Endothelial cell of umbilical vein (primary cell): ENCODE data around the gene CALY. TPM values are rescaled to one million over a fixed set of nuclear protein-coding genes. Genes with fewer than 3 reads are reported as not detected.

ENCODE experiments used
- BruUV-seq: library from RNA; stranded (reverse); fragments of 400-500 nt; replicated peaks from 2 replicates; lab custom pipeline; 2021; lab: Mats Ljungman, UMichigan
- CTCF ChIA-PET: fragments of 300-600, 350-600 bp; sonication (Branson Sonifier 250); formaldehyde crosslinking; loops from one replicate; lab custom pipeline; 2021; ENCODE audit warnings: antibody characterized with exemption, inconsistent platforms; lab: Charles Lee
- POLR2A ChIA-PET: fragments of 300-600, 350-600 bp; sonication (Branson Sonifier 250); formaldehyde crosslinking; loops from one replicate; lab custom pipeline; 2021; ENCODE audit warnings: antibody characterized with exemption, inconsistent platforms; lab: Charles Lee
- DNase-seq: peaks from one replicate; pipeline ENCODE4 v3.0.0-alpha.2; 2011; ENCODE audit warnings: low read depth, low spot score
- FAIRE-seq: peaks from 2 replicates; lab custom pipeline; 2011; peaks lifted over from hg19 to GRCh38; lab: Jason Lieb, UNC
- H2AFZ ChIP-seq: 2 replicates; pipeline ENCODE4 v1.6.0; 2012; ENCODE audit warnings: low read depth, low read length, control low read depth, inconsistent platforms
- H3K27ac ChIP-seq: 2 replicates; pipeline ENCODE4 v1.5.1; 2011; ENCODE audit warnings: low read depth, mild to moderate bottlenecking, control low read depth, low read length, moderate library complexity; ENCODE audit not compliant: insufficient read depth
- H3K27me3 ChIP-seq, 2 experiments: 2 replicates each; pipeline versions ENCODE4 v1.6.0 to v1.6.1; 2011; ENCODE audit warnings: low read length in 2 of 2, mixed read lengths in 1 of 2; ENCODE audit not compliant: control insufficient read depth in 2 of 2, insufficient read depth in 2 of 2
- H3K36me3 ChIP-seq, 2 experiments: 2 replicates in 1 of 2; 3 replicates in 1 of 2; pipeline ENCODE4 v1.5.1; 2011; ENCODE audit warnings: low read length in 2 of 2, mild to moderate bottlenecking in 1 of 2, moderate library complexity in 1 of 2; ENCODE audit not compliant: control insufficient read depth in 2 of 2, insufficient read depth in 2 of 2; ENCODE audit errors: extremely low read depth in 1 of 2
- H3K4me1 ChIP-seq: 3 replicates; pipeline ENCODE4 v1.5.1; 2011; ENCODE audit warnings: mild to moderate bottlenecking, low read length; ENCODE audit not compliant: control insufficient read depth, insufficient read depth; ENCODE audit errors: extremely low read depth
- H3K4me2 ChIP-seq: 2 replicates; pipeline ENCODE4 v1.6.1; 2011; ENCODE audit warnings: low read length, control low read depth, mixed read lengths; ENCODE audit not compliant: insufficient read depth
- H3K4me3 ChIP-seq, 3 experiments: fragments of 200-600 bp in 1 of 3; sonication (generic), shearing (Covaris generic) in 1 of 3; replicated peaks in 1 of 3; 2 replicates each; pipeline ENCODE4 v1.5.1; 2011 to 2016; ENCODE audit warnings: control low read depth in 3 of 3, low read length in 3 of 3, mild to moderate bottlenecking in 2 of 3, inconsistent platforms in 1 of 3, low read depth in 1 of 3, moderate library complexity in 1 of 3; ENCODE audit not compliant: insufficient read depth in 1 of 3
- H3K79me2 ChIP-seq: 2 replicates; pipeline ENCODE4 v1.6.0; 2012; ENCODE audit warnings: low read length, inconsistent platforms; ENCODE audit not compliant: control insufficient read depth, insufficient read depth
- H3K9ac ChIP-seq: replicated peaks from 2 replicates; pipeline ENCODE3; 2011; ENCODE audit warnings: low read length, control low read depth; ENCODE audit not compliant: insufficient read depth; ENCODE audit errors: extremely low read depth
- H3K9me1 ChIP-seq: replicated peaks from 3 replicates; pipeline ENCODE4 v1.6.0; 2011; ENCODE audit warnings: mild to moderate bottlenecking, low read length; ENCODE audit not compliant: control insufficient read depth, insufficient read depth; ENCODE audit errors: extremely low read depth
- H3K9me3 ChIP-seq: replicated peaks from 2 replicates; pipeline ENCODE4 v1.5.1; 2012; ENCODE audit warnings: low read length, inconsistent platforms; ENCODE audit not compliant: control insufficient read depth, insufficient read depth
- H4K20me1 ChIP-seq: replicated peaks from 2 replicates; pipeline ENCODE3; 2011; ENCODE audit warnings: mild to moderate bottlenecking, low read length; ENCODE audit not compliant: control insufficient read depth, insufficient read depth; ENCODE audit errors: extremely low read depth
- EZH2 ChIP-seq: IDR thresholded peaks from 2 replicates; pipeline ENCODE4 v1.6.1; 2012; ENCODE audit warnings: borderline replicate concordance, low read depth, mild to moderate bottlenecking, moderate library complexity, low read length, inconsistent platforms; ENCODE audit not compliant: severe bottlenecking
- FOS ChIP-seq: IDR thresholded peaks from 2 replicates; pipeline ENCODE4 v1.6.1; 2011; ENCODE audit warnings: mild to moderate bottlenecking, low read length, moderate library complexity, borderline replicate concordance; ENCODE audit not compliant: insufficient read depth
- GATA2 ChIP-seq: IDR thresholded peaks from 2 replicates; pipeline ENCODE4 v1.7.0; 2011; ENCODE audit warnings: low read depth, mild to moderate bottlenecking, moderate library complexity, mixed read lengths, low read length; ENCODE audit not compliant: insufficient read length, insufficient read depth
- JUN ChIP-seq: IDR thresholded peaks from 2 replicates; pipeline ENCODE4 v1.6.1; 2011; ENCODE audit warnings: borderline replicate concordance, low read depth; ENCODE audit not compliant: insufficient read length, insufficient read depth
- MYC ChIP-seq: IDR thresholded peaks from one replicate; pipeline ENCODE4 v1.6.1; 2011; ENCODE audit warnings: mild to moderate bottlenecking, low read depth, low read length
- POLR2A ChIP-seq: IDR thresholded peaks from 2 replicates; pipeline ENCODE4 v1.6.1; 2012; ENCODE audit warnings: low read depth, mild to moderate bottlenecking, control low read depth, low read length
- POLR2AphosphoS5 ChIP-seq: IDR thresholded peaks from 2 replicates; pipeline ENCODE4 v1.6.1; 2012; ENCODE audit warnings: low read depth, mild to moderate bottlenecking, control low read depth, low read length, moderate library complexity; ENCODE audit not compliant: insufficient read depth
- dilution Hi-C: fragments of 300-500 bp; cut with MboI; formaldehyde crosslinking; loops from one replicate; pipeline ENCODE4 v1.15.0; 2019; ENCODE audit warnings: low sequenced_read_pairs; ENCODE audit not compliant: extremely low pct_ligation_motif_present
- intact Hi-C: fragments of 100-400 bp; cut with micrococcal nuclease; formaldehyde crosslinking; loops from one replicate; pipeline ENCODE4 v1.10.0; 2022
- polyA plus RNA-seq, 4 experiments: library from polyadenylated mRNA; depleted of rRNA in 3 of 4; stranded (reverse) in 3 of 4; unstranded in 1 of 4; fragments of >200 nt; gene quantifications; 2 replicates each; pipeline versions ENCODE4 v1.2.1 to v1.2.3, GENCODE V29; 2011 to 2012; ENCODE audit warnings: missing spikeins in 1 of 4
- total RNA-seq: library from RNA; stranded (reverse); gene quantifications from 2 replicates; pipeline ENCODE4 v1.2.3, GENCODE V29; 2021
- TF ChIP-seq, protein P1 (sequence below): IDR thresholded peaks from 2 replicates; pipeline ENCODE4 v1.6.1; 2011; ENCODE audit not compliant: insufficient read depth, insufficient read length
- TF ChIP-seq, protein P2 (sequence below), 2 donors: IDR thresholded peaks; 1 replicate in 1 of 2; 2 replicates in 1 of 2; pipeline ENCODE4 v1.5.1; 2011; ENCODE audit warnings: low read length in 2 of 2, mild to moderate bottlenecking in 2 of 2, moderate library complexity in 2 of 2, control low read depth in 1 of 2, inconsistent platforms in 1 of 2, low read depth in 1 of 2; ENCODE audit not compliant: insufficient read depth in 1 of 2; ENCODE audit errors: extremely low read depth in 1 of 2

The CALY gene
- total and polyA plus RNA-seq, 2 donors (not counting 3 experiments of a cell fraction or from before 2014, with no cell fraction given), result not detected

DNA sequence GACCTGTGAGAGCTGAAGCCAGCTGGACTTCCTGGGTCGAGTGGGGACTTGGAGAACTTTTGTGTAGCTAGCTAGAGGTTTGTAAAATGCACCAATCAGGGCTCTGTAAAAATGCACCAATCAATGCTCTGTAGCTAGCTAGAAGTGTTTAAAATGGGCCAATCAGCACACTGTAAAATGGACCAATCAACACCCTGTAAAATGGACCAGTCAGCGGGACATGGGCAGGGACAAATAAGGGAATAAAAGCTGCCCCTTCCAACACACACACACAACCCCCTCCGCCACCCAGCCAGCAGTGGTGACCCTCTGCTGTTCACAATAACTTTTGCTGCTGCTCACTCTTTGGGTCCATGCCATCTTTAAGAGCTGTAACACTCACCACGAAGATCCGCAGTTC lies 20.8 kb downstream of the CALY start:
- H3K27me3 ChIP-seq, result peaks cover 0 to 3% of the 10 kb centered on the region in 2 experiments
- H3K4me2 ChIP-seq, result no peak overlapping the region
- no peak for FAIRE-seq
- H3K9me3 ChIP-seq, result no peaks in the 10 kb centered on the region
- CTCF ChIA-PET, result interaction anchor here (0.9 to 3.6 kb wide), 3 partner anchors 9 to 661 kb away, joined by 3 to 13 read pairs (median 7); no protein-coding TSS in a partner anchor
- no peaks in the 10 kb centered on the region for H3K4me1 ChIP-seq
- POLR2A ChIA-PET, result no interaction called here
- H3K9me1 ChIP-seq, result no peaks in the 10 kb centered on the region
- H4K20me1 ChIP-seq, result no peaks in the 10 kb centered on the region
- TF ChIP-seq, protein P1, sequence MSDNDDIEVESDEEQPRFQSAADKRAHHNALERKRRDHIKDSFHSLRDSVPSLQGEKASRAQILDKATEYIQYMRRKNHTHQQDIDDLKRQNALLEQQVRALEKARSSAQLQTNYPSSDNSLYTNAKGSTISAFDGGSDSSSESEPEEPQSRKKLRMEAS, result no peak
- TF ChIP-seq FOS (no peak), POLR2AphosphoS5 (no peak), GATA2 (no peak), MYC (no peak), POLR2A (no peak), JUN (no peak), EZH2 (no peak)
- TF ChIP-seq, protein P2, sequence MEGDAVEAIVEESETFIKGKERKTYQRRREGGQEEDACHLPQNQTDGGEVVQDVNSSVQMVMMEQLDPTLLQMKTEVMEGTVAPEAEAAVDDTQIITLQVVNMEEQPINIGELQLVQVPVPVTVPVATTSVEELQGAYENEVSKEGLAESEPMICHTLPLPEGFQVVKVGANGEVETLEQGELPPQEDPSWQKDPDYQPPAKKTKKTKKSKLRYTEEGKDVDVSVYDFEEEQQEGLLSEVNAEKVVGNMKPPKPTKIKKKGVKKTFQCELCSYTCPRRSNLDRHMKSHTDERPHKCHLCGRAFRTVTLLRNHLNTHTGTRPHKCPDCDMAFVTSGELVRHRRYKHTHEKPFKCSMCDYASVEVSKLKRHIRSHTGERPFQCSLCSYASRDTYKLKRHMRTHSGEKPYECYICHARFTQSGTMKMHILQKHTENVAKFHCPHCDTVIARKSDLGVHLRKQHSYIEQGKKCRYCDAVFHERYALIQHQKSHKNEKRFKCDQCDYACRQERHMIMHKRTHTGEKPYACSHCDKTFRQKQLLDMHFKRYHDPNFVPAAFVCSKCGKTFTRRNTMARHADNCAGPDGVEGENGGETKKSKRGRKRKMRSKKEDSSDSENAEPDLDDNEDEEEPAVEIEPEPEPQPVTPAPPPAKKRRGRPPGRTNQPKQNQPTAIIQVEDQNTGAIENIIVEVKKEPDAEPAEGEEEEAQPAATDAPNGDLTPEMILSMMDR (IDR thresholded peaks at IDR 0.05; ENCODE audit: extremely low read depth in 1 of 2, insufficient read depth in 1 of 2, low read depth in 1 of 2, low read length in 2 of 2), result no peak
- peaks cover 0 to 5% of the 10 kb centered on the region in 2 experiments for H3K36me3 ChIP-seq
- DNase-seq, result no peak
- H3K4me3 ChIP-seq, result no peak overlapping the region
- intact Hi-C loops (loop anchor here (5.0 kb wide), 1 partner anchor 414 kb away; no protein-coding TSS in a partner anchor), dilution Hi-C loops (no loop called here)
- no peak overlapping the region for H3K27ac ChIP-seq
- H2AFZ ChIP-seq, result no peak overlapping the region
- BruUV-seq, result no TSS peak
- H3K79me2 ChIP-seq, result no peaks in the 10 kb centered on the region
- no peak overlapping the region for H3K9ac ChIP-seq
